Measurements from ENCODE around the gene ZBBX.

ZBBX gene

GRCh38 chr3:167382155-167382554 is 2.1 kb upstream of the ZBBX start:
- H3K27me3 ChIP-seq (replicated peaks; ENCODE audit: insufficient read depth, low read length): no peaks in the 10 kb centered on the region
- no peaks in the 10 kb centered on the region for H3K9me2 ChIP-seq (replicated peaks; ENCODE audit: insufficient read depth, low read length)
- no peak overlapping the region for H3K27ac ChIP-seq (ENCODE audit: low read length)
- H3K36me3 ChIP-seq (replicated peaks; ENCODE audit: insufficient read depth, low read length): no peaks in the 10 kb centered on the region
- no peak for DNase-seq
- no peak overlapping the region for H3K9ac ChIP-seq (ENCODE audit: low read length)
- no peaks in the 10 kb centered on the region for H4K20me1 ChIP-seq (ENCODE audit: insufficient read depth, low read length)
- no peak overlapping the region for H3K4me2 ChIP-seq (ENCODE audit: low read depth, low read length)
- no peaks in the 10 kb centered on the region for H3K79me2 ChIP-seq (ENCODE audit: low read length)
- no peak for TF ChIP-seq CTCF (IDR thresholded peaks at IDR 0.05; ENCODE audit: low read length)
- TF ChIP-seq EZH2phosphoT487 (IDR thresholded peaks at IDR 0.05; ENCODE audit: low read length): no peak
- no peak for TF ChIP-seq EZH2 (optimal IDR thresholded peaks at IDR 0.05; ENCODE audit: low read depth, low read length)
- H2AFZ ChIP-seq (ENCODE audit: low read length): no peak overlapping the region
- no peaks in the 10 kb centered on the region for H3F3A ChIP-seq (ENCODE audit: insufficient read depth, low read length)
- no peaks in the 10 kb centered on the region for H3K4me1 ChIP-seq (ENCODE audit: low read length)
- H3K4me3 ChIP-seq (ENCODE audit: low read length): no peak overlapping the region
- H3K9me3 ChIP-seq (replicated peaks; ENCODE audit: insufficient read depth, low read length): no peaks in the 10 kb centered on the region

- Histone ChIP-seq H3K4me2 (ENCODE audit: low read depth, low read length) (no peak overlapping the region), H2AFZ (ENCODE audit: low read length) (no peak overlapping the region), H3K4me1 (ENCODE audit: low read length) (no peaks in the 10 kb centered on the region), H4K20me1 (ENCODE audit: insufficient read depth, low read length) (no peaks in the 10 kb centered on the region), H3K9ac (ENCODE audit: low read length) (no peak overlapping the region), H3K79me2 (ENCODE audit: low read length) (no peaks in the 10 kb centered on the region), H3F3A (ENCODE audit: insufficient read depth, low read length) (no peaks in the 10 kb centered on the region), H3K27me3 (replicated peaks; ENCODE audit: insufficient read depth, low read length) (no peaks in the 10 kb centered on the region), H3K9me3 (replicated peaks; ENCODE audit: insufficient read depth, low read length) (no peaks in the 10 kb centered on the region), H3K27ac (ENCODE audit: low read length) (no peak overlapping the region), H3K4me3 (ENCODE audit: low read length) (no peak overlapping the region), H3K36me3 (replicated peaks; ENCODE audit: insufficient read depth, low read length) (no peaks in the 10 kb centered on the region), H3K9me2 (replicated peaks; ENCODE audit: insufficient read depth, low read length) (no peaks in the 10 kb centered on the region)
- DNase-seq: no peak
- TF ChIP-seq EZH2 (optimal IDR thresholded peaks at IDR 0.05; ENCODE audit: low read depth, low read length): no peak
- TF ChIP-seq CTCF (IDR thresholded peaks at IDR 0.05; ENCODE audit: low read length): no peak
- TF ChIP-seq EZH2phosphoT487 (IDR thresholded peaks at IDR 0.05; ENCODE audit: low read length): no peak
Observed at GRCh38 chr3:167375478-167375877, 4.6 kb downstream of the ZBBX start.

- H3K9me3 ChIP-seq (replicated peaks; ENCODE audit: insufficient read depth, low read length): no peaks in the 10 kb centered on the region
- H3K36me3 ChIP-seq (replicated peaks; ENCODE audit: insufficient read depth, low read length): no peaks in the 10 kb centered on the region
- H3K27me3 ChIP-seq (replicated peaks; ENCODE audit: insufficient read depth, low read length): no peaks in the 10 kb centered on the region
- TF ChIP-seq CTCF (IDR thresholded peaks at IDR 0.05; ENCODE audit: low read length): no peak
- no peak for TF ChIP-seq EZH2 (optimal IDR thresholded peaks at IDR 0.05; ENCODE audit: low read depth, low read length)
- no peak for TF ChIP-seq EZH2phosphoT487 (IDR thresholded peaks at IDR 0.05; ENCODE audit: low read length)
- H3K4me3 ChIP-seq (ENCODE audit: low read length): no peak overlapping the region
- no peak overlapping the region for H2AFZ ChIP-seq (ENCODE audit: low read length)
- H3K4me2 ChIP-seq (ENCODE audit: low read depth, low read length): no peak overlapping the region
- no peaks in the 10 kb centered on the region for H3K4me1 ChIP-seq (ENCODE audit: low read length)
- no peak overlapping the region for H3K9ac ChIP-seq (ENCODE audit: low read length)
- H3K9me2 ChIP-seq (replicated peaks; ENCODE audit: insufficient read depth, low read length): no peaks in the 10 kb centered on the region
- H3K27ac ChIP-seq (ENCODE audit: low read length): no peak overlapping the region
- no peak for DNase-seq
- no peaks in the 10 kb centered on the region for H3F3A ChIP-seq (ENCODE audit: insufficient read depth, low read length)
- H4K20me1 ChIP-seq (ENCODE audit: insufficient read depth, low read length): no peaks in the 10 kb centered on the region
- no peaks in the 10 kb centered on the region for H3K79me2 ChIP-seq (ENCODE audit: low read length)
Observed at GRCh38 chr3:167372138-167372537, 8.0 kb downstream of the ZBBX start.

Data from MM.1S (cell line).